KOPT-K1 (cell line): ENCODE results near the gene USP50.
"Not testable (repeated sequence)": the region's sequence is repeated elsewhere in the genome, so short reads cannot be mapped to it uniquely, and the experiment has no call there.

ENCODE experiments used
- H3K27ac ChIP-seq: fragments of 200-600 bp; sonication (generic); 2 replicates; pipeline ENCODE4 v1.5.1; 2016; ENCODE audit warnings: antibody characterized with exemption, mild to moderate bottlenecking, low read depth, low read length; ENCODE audit not compliant: poor library complexity, severe bottlenecking
- H3K36me3 ChIP-seq: fragments of 200-600 bp; sonication (generic); 2 replicates; pipeline ENCODE4 v1.5.1; 2017; ENCODE audit warnings: antibody characterized with exemption, mild to moderate bottlenecking, low read length, moderate library complexity; ENCODE audit not compliant: insufficient read depth
- H3K9me3 ChIP-seq: fragments of 200-600 bp; sonication (generic); 2 replicates; pipeline ENCODE4 v1.5.1; 2017; ENCODE audit warnings: antibody characterized with exemption, low read length, mild to moderate bottlenecking; ENCODE audit not compliant: insufficient read depth, poor library complexity, severe bottlenecking

Gene USP50

GRCh38 chr15:50542887-50543210 is 3.6 kb downstream of the USP50 start:
- Histone ChIP-seq H3K9me3 (no peaks in the 10 kb centered on the region), H3K27ac (no peak overlapping the region), H3K36me3 (no peaks in the 10 kb centered on the region)

DNA sequence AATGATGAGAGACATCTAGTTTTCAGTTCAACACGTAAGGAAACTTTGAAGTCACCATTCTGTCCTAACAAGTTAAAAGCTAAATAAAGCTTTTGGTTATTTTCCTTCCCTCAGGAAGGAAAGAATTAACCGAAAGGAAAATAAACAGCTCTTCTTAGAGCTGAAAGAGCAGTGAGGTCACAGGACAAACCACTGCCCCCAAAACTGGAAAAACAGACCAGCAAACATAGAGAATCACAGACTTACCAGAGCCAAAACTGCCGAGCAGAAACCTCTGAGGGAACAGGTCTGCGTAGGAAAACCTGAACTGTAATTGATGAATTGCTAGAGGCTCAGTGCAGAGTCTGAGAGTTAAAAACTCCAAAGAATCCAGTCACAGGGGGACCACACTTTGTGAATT is 14.7 kb downstream of the USP50 start:
- H3K9me3 ChIP-seq, result peaks cover 5% of the 10 kb centered on the region
- H3K27ac ChIP-seq, result no peak overlapping the region
- no peaks in the 10 kb centered on the region for H3K36me3 ChIP-seq

DNA sequence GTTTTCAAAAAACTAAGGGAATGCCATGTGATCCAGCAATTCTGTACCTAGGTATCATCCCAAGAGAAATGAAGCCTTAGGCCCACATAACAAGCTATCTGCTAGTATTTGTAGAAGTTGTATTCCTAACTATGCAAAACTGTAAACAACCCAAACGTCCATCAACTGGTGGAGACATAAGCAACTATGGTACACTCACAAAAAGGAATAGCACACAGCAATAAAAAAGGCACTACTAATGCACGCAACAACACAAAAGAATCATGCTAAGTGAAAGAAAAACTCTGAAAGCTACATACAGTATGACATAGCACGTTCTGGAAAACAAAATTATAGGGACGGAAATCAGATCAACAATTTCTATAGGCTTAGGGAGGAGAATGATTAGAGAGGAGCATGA is 15.3 kb downstream of the USP50 start:
- Histone ChIP-seq H3K36me3 (no peaks in the 10 kb centered on the region), H3K9me3 (peaks cover 5% of the 10 kb centered on the region), H3K27ac (no peak overlapping the region)

- Histone ChIP-seq H3K36me3 (no peaks in the 10 kb centered on the region), H3K9me3 (no peaks in the 10 kb centered on the region), H3K27ac (no peak overlapping the region)
These were observed 22.6 kb downstream of the USP50 start for GRCh38 chr15:50523851-50524251.

GRCh38 chr15:50519740-50520425 is 26.6 kb downstream of the USP50 start:
- no peak overlapping the region for H3K27ac ChIP-seq
- H3K36me3 ChIP-seq, result no peaks in the 10 kb centered on the region
- no peaks in the 10 kb centered on the region for H3K9me3 ChIP-seq

DNA sequence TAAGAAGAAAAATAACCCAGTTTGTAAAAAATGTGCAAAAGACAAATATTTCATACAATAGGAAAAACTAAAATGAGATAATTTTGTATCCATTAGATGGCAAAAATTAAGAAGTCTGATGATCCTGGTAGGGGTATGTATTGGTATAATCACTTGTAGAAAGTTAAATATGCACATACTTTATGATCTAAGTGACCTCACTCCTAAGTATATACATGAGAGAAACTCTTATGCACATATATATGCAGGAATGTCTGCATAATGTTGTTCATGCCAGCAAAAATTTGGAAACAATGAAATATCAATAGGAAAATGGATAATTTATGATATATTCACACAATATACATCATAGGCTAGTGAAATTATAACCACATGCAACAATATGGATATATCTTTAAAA is 33.5 kb downstream of the USP50 start:
- no peak overlapping the region for H3K27ac ChIP-seq
- H3K36me3 ChIP-seq, result no peaks in the 10 kb centered on the region
- H3K9me3 ChIP-seq, result no peaks in the 10 kb centered on the region

GRCh38 chr15:50506121-50506520 is 40.3 kb downstream of the USP50 start:
- H3K27ac ChIP-seq, result no peak overlapping the region
- no peaks in the 10 kb centered on the region for H3K9me3 ChIP-seq
- peaks cover 22% of the 10 kb centered on the region for H3K36me3 ChIP-seq

GRCh38 chr15:50505656-50506055 is 40.8 kb downstream of the USP50 start:
- H3K27ac ChIP-seq, H3K9me3 ChIP-seq: not testable (repeated sequence)
- H3K36me3 ChIP-seq, result peaks cover 27% of the 10 kb centered on the region

GRCh38 chr15:50503144-50503543 is 43.3 kb downstream of the USP50 start:
- no peaks in the 10 kb centered on the region for H3K9me3 ChIP-seq
- no peak overlapping the region for H3K27ac ChIP-seq
- H3K36me3 ChIP-seq, result peaks cover 52% of the 10 kb centered on the region

DNA sequence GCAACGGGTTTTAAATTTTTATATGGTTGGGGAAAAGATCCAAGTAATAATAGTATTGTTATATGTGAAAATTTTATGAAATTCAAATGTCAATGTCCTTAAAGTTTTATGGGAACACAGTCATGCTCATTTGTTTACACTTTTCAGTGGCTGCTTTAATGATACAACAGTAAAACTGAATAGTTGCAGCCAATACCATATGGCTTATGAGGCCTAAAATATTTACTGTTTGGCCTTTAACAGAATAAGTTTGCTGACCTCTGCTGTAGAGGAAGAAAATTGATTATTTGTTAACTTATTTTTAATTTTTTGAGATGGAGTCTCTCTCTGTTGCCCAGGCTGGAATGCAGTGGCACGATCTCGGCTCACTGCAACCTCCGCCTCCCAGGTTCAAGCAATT is 44.7 kb downstream of the USP50 start:
- H3K36me3 ChIP-seq, result peaks cover 65% of the 10 kb centered on the region
- no peaks in the 10 kb centered on the region for H3K9me3 ChIP-seq
- H3K27ac ChIP-seq, result no peak overlapping the region

- H3K36me3 ChIP-seq, result peaks cover 77% of the 10 kb centered on the region
- H3K9me3 ChIP-seq, result no peaks in the 10 kb centered on the region
- no peak overlapping the region for H3K27ac ChIP-seq
These were observed 46.1 kb downstream of the USP50 start for GRCh38 chr15:50500352-50500751.

DNA sequence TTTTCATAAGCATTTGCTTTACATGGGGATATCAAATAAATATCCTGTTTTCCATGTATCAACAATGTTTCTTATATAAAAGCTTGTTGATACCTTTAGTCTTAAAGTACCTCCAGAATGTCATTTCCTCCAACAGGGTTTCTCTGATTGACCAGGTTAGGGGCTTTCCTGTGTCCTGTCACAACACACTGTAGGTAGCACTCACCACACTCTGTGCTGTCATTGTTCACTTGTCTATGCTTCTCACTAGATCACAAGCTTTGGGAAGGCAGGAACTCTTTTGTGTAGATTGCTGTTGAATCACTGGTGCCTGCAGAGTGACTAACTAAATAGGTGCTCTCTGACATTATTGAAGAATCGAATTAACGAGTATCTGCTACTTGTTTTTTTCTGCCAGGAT is 49.8 kb downstream of the USP50 start:
- Histone ChIP-seq H3K9me3 (no peaks in the 10 kb centered on the region), H3K36me3 (peaks cover 96% of the 10 kb centered on the region), H3K27ac (no peak overlapping the region)

DNA sequence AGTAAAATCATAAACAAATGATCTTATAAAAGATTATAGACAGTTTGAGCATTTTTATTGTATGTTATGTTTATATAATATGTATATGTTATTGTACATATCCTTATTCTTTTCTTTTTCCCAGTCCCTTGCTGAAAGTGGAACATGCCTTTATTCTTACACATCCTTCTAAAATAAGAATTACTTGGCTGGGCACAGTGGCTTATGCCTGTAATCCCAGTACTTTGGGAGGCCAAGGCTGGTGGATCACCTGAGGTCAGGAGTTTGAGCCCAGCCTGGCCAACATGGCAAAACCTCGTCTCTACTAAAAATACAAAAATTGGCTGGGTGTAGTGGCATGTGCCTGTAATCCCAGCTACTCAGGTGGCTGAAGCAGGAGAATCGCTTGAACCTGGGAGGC is 51.9 kb downstream of the USP50 start:
- H3K36me3 ChIP-seq, result peaks cover 96% of the 10 kb centered on the region
- not testable (repeated sequence) for H3K27ac ChIP-seq, H3K9me3 ChIP-seq

GRCh38 chr15:50493625-50494024 is 52.8 kb downstream of the USP50 start:
- Histone ChIP-seq H3K9me3 (no peaks in the 10 kb centered on the region), H3K27ac (no peak overlapping the region), H3K36me3 (peaks cover 95% of the 10 kb centered on the region)

- Histone ChIP-seq H3K36me3 (peaks cover 85% of the 10 kb centered on the region), H3K27ac (no peak overlapping the region), H3K9me3 (no peaks in the 10 kb centered on the region)
These were observed 59.2 kb downstream of the USP50 start for GRCh38 chr15:50487287-50487686.

DNA sequence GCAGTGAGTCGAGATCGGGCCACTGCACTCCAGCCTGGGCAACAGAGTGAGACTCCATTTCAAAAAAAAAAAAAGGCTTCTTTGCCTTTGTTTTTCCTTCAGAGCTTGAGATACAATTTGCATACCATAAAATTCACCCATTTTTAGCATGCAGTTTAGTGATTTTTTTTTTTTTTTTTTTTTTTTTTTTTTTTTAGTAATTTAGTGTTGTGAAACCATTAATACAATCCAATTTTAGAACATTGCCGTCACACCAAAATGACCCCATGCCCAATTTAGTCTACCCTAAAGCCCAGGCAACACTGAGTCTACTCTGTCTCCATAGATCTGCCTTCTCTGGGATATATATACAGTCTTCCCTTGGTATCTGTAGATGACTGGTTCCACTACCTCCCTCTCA is 61.1 kb downstream of the USP50 start:
- H3K36me3 ChIP-seq, result peaks cover 85% of the 10 kb centered on the region
- no peak overlapping the region for H3K27ac ChIP-seq
- H3K9me3 ChIP-seq, result no peaks in the 10 kb centered on the region
